ENCODE measurements around the gene PCYT1A.

DNA sequence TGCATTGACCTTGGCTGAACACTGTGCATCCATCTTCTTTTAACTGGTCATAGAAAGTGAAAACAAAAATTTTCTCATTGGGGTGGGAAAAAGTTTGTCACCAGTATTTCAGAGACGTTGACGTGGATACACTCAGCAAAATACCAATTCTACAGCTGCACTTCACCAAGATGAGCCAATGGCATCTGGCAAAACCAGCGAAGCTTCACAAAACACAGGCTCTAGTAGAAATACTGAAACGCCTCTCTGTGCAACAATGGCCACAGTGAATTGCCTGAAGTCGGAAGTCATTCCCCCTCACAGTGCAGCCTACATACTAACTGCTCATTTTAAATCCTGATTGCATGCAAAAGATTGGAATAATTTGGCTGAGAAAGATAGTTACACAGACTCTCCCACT, 17.0 kb downstream of the PCYT1A start:
- TF ChIP-seq, protein P1, sequence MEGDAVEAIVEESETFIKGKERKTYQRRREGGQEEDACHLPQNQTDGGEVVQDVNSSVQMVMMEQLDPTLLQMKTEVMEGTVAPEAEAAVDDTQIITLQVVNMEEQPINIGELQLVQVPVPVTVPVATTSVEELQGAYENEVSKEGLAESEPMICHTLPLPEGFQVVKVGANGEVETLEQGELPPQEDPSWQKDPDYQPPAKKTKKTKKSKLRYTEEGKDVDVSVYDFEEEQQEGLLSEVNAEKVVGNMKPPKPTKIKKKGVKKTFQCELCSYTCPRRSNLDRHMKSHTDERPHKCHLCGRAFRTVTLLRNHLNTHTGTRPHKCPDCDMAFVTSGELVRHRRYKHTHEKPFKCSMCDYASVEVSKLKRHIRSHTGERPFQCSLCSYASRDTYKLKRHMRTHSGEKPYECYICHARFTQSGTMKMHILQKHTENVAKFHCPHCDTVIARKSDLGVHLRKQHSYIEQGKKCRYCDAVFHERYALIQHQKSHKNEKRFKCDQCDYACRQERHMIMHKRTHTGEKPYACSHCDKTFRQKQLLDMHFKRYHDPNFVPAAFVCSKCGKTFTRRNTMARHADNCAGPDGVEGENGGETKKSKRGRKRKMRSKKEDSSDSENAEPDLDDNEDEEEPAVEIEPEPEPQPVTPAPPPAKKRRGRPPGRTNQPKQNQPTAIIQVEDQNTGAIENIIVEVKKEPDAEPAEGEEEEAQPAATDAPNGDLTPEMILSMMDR (conservative IDR thresholded peaks at IDR 0.05 in 1 of 2, IDR thresholded peaks at IDR 0.05 in 1 of 2; ENCODE audit: extremely low read depth in 1 of 2, insufficient read depth in 1 of 2, low read depth in 1 of 2, low read length in 2 of 2): no peak
- TF ChIP-seq EZH2 (IDR thresholded peaks at IDR 0.05; ENCODE audit: borderline replicate concordance, low read length): no peak

Data from mammary epithelial cell (primary cell).